ENCODE data around the gene KCND3. TPM values are rescaled to one million over a fixed set of nuclear protein-coding genes. Genes with fewer than 3 reads are reported as not detected.

Gene KCND3
- polyA plus RNA-seq, 1 donor: 2.1 TPM

DNA sequence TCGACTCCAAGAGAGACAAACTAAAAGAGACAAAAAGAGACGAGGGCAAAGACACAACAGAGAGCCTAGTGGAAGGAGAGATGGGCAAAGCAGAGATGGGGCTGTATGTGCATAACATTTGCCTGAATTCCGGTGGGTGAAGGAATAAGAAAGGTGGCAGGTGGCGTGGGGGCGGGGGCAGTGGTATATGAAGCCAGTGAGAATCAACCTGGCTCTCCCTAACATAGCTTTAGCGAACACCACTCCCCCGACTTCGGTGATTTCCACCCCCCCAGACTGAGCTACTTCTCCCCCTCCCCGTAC lies 251.4 kb downstream of the KCND3 start:
- DNase-seq: no peak

DNA sequence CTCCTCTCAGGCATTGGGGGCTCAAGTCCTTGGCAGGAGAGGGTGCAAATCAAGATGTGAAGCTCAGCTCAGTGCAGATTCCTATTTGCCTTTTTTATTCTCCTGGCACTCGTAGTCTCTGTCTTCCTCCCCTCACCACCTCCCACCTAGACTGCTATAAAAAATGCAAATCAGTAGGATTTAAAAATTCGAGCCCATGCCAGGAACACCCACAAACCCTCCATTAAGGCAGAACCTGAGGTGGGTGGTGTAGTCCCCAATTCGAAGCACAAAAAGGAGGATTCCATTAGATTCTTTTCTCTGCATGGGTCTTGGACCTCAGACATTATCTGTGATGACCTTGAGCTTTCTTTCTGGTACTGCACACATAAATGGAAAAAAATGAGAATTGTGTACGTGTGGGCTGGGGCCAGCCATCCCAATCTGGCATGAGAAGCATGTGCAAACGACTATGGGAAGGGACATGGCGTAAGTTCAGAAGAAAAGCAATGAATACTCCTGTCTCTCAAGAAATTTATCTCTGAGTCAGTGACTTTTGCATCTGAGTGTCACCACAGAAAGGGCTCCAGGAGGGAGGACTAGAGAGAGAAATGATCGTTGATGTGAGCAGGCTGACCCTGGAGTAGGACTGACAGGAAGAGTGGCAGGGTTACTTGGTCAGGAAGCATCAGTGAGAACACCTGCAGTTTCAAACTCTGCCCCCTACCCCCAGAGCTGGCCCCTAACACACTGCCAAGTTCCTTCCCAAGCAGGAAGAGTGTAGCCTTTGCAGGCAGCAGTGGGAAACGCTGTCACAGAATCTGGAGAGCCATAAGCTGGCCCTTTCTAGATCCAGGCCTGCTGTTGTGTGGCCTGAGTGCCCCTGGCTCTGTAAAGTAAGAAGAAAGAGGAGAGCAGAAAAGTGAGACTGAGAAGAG lies 252.0 kb downstream of the KCND3 start:
- no peak for DNase-seq

DNA sequence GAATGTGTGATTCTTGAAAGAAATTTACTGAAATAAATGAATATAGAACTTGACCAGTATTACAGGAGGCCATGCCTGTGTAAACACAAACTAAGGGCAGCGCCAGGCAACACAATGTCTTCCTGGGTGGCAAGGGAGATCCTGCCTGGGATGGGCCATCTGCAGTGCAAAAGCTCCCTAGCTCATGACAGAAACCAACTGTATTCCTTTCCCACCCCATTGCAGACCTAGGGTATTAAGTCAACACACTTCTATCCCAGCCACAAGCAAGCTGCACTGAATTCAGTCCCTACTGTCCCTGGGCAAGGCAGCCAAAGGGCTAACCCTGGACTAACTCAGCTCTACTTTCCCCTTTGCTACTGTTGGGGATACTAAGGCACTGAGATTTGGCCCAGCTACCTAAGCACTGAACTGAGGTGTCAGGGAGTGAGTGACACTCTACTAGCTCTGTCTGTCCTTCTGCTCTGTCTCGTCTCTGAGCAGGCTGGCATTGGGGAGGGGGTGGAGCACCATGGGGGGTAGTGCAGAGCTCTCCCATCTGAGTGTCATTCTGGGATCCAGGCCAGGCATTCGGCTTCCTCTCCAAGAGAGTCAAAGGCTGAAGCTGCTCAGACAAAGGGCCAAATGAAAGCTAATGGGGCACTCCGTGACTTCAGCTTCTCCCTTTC lies 252.8 kb downstream of the KCND3 start:
- no peak for DNase-seq

DNA sequence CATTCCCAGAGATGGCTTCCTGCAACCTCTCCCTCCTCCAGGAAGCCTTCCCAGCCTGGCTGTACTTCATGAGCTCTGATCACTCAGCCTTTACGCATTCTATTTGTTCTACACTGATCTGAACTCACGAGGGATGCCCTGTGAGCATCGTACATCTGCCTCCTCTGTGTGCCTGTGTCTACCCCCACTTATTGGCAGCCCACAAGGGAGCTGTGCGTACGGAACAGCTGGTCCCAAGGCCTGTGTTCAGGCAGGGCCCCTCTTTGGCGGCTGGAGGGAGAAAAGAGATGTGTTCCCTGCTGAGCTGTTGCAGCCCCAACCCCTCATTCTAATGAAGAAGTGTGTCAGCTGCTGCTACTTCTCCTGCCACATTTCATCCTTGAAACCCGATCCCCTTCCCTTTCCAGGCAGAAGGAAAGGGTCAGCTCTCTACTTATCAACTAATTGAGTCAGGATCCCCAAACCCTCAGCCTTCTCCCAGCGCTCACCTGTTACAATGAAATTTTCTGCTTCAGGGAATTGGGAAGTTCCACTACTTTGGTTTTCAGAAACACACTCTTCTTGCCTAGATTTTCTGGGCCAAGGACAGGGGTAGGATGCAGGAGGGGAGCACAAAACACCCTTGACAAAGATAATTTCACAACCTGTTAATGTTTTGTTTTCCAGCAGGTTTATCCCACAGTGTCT lies 253.5 kb downstream of the KCND3 start:
- DNase-seq: no peak

DNA sequence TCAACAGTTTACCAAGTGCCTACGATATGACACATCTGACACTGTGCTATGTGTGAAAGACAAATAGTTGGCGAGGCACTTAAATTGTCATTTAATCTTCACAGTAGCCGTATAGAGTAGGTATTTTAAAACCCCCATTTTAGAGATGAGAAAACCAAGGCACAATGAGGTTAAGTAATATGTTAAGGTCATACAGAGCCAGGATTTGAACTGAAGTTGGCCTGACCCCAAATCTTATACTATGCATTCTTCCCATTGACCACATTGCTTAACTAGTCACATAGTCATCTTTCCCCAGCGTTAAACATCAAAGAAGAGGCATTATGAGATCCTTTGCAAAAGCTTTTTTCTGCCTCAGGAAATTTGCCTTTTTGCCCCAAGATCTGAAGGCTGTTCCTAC lies 254.1 kb downstream of the KCND3 start:
- DNase-seq: no peak

DNA sequence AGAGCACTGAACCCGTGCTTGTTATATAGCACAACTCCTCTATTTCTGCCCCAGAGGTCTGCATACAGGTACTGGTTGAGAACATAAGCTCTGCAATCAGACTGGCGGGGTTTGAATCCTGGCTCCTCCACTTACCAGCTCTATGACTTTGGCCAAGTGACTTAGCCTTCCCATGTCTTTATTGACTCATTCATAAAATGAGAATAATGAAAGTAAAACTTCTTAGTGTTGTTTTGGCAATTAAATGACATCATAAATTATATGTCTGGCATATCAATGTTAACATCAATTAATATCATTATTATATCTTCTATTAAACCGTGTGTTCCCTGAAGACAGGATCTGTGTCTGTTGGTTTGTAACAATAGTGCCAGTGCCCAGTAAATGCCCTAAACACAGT lies 254.6 kb downstream of the KCND3 start:
- DNase-seq: no peak

DNA sequence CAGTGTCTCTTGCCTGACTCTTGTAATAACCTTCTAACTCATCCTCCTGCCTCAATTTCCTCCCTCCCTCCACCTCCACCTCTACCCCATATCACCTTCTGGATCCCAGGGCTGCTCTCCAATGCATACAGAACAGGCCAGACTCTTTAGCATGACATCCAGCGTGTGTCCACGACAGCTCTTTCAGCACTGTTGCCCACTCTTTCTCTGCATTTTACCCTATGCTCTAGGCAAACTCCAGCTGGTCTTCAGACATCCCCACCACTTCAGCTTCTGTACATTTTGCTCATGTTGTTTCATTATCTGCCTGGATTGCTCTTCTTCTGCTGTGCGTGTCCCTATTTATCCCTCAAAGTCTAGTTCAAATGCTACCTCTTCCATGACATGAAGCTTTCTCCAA lies 255.0 kb downstream of the KCND3 start:
- DNase-seq: no peak

DNA sequence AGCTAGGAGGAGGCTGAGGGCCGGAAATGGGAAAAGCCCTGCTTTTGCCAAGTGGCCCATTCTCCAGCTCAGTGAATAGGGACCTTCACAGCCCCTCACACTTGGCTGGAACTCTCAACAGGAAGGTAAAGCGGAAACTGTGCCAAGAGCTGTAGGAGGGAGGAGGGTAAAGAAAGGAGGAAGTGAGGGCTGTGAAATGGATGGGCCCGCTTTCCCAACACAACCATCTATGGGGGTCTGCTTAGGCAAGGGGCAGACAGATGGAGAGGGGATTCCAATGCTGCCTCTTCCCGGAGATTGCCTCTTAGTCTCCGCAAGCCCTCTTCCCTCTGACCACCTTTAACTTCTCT lies 255.5 kb downstream of the KCND3 start:
- no peak for DNase-seq

DNA sequence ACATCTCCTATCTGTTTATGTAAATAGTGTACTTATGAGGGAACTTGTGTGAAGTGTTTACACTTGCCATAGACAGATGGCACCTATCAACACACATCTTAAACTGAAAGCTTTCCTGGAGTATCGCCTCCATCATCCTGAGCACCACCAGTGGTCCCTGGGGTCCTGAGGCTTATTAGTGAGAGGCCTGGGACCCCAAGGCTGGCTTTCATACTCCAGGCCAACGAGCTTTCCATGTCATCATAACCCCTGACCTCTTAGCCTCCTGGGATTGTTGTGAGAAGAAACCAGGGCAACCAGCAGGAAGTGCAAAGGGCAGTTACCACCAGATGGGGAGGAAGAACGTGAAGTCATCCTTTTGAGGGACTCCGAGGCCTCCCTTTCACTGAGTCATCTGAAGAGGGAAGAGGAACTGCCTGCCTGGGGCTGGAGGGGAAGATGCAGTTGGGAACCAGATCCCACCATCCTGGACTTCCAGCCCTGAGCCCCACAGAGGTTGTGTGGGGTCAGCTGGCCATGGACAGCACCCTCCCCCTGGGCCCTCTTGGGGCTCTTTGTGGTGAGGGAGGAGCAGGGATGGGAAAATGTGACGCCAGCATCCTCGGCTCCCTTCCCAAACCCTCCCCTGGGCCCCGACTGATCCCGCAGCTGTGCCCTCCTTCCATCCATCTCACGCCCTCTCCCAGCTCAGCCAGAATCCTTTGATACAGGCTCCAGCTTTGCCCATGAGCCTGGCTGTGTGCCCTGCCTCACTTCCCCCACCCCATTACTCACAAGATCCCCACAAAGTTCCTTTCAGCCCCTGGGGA lies 256.1 kb downstream of the KCND3 start:
- DNase-seq: no peak

DNA sequence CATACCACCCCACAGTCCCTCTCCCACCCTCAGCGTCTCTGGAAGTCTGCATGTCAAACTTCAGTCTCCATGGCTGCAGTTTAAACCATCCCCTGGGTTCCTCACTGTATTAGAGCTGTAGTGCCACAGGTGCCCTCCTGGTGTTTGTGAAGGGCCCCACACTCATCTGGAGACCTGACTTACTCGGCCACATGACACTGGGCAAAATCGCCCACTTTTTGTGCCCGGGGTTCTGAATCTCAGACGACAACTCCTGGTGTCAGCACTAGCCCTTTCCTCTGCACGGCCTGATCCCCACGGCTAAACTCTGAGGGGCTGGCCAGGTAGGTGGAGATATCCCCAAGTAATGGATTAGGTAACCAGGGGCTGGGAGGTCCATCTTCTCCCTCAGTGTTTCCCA lies 256.8 kb downstream of the KCND3 start:
- no peak for DNase-seq

DNA sequence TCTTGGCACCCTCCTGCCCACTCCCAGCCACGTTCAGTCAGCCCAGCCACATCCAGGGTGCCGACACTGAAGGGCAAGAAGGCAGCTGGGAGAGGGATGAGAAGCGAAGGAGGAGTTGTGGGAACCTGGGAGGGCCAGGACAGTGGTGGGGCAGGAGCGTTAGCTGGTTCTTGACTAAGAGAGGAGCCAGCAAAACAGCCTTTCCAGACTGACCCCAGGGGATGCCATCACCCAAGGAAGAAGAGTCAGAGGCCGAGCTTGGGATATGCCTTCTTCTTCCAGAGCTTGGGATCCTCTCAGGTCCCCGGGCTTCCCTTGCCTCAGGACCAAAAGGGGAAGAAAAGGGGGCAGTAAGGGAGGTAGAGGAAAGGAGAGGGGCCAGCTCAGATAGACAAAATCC lies 257.5 kb downstream of the KCND3 start:
- no peak for DNase-seq

DNA sequence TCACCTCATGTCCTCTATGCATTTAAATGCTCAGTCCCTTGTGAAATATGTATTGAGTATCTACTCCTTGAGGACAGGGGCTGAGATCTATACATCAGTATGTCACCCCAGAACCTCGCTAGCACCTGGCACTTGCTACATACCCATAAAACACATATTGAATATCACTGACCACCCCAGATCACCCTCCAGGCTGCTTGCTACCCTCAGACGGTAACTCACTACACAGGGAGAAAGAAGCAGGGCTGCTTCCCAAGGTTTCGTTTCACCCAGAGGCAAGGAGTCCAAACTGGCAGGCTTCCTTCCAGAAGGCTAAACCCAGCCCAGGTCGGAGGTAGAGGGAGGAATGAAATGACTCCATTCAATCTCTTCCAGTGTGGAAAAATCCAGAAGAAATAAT lies 258.8 kb downstream of the KCND3 start:
- no peak for DNase-seq

DNA sequence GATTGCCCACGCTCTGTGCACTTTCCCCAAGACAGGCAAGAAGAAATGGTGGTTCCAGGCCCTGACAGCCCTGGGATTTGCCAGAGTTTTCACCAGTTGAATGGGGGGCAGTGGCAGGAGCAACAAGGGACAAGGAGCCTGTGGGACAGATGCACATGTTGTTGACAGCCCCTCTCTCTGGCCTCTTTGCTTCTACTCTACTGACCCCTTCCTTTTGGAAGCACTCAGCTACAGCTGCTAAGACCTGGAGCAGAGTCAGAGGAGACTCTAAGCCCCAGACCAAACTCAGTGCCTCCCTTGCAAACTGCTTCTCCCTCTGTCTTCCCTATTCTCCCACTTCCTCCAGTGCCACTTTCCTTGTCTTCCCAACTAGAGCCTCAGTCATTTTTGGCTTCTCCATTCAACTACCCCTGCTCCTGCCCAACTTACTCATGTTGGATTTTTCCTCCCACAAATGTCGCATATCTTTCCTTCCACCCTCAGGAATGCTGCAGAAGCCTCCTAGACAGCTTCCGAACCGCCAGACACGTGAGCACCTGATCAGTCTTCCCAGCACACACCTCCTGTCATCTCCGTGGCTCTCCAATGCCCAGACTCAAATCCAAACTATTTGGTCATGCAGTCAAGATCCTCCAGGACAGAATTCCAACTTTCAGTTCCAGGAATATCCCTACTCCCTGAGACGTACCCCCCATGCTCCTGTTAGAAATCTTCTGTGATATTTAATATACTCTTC lies 259.4 kb downstream of the KCND3 start:
- no peak for DNase-seq

DNA sequence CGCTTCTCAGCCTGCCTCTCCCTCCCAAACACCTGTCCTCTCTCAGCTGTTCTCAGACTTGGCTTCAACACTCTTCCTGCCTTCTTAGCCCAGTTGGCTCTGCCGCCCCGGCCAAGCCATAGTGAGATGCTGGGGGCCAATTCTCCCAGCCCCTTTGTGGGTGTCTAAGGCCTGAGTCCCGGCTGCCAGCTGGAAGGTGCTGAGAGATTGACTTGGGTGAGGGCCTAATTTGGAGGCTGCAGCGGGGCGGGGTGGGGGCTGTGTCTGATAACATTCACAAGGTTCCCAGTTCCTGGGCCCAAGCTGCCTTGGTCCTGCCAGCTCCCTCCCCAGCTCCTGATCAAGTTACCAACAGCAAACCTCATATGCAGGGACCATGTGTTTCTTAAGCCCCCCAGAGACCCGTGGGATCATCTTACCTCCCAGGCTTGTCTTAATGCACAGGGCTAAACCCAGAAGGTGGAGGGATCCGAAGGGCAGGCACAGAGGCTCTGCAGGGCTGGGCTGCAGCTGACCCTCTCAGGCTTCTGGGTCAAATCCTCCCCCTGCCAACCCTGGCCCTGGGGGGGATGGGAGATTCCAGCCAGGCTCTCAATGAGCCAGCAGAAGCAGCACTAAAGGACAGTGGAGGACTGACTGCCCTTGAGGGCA lies 260.1 kb downstream of the KCND3 start:
- DNase-seq: no peak

DNA sequence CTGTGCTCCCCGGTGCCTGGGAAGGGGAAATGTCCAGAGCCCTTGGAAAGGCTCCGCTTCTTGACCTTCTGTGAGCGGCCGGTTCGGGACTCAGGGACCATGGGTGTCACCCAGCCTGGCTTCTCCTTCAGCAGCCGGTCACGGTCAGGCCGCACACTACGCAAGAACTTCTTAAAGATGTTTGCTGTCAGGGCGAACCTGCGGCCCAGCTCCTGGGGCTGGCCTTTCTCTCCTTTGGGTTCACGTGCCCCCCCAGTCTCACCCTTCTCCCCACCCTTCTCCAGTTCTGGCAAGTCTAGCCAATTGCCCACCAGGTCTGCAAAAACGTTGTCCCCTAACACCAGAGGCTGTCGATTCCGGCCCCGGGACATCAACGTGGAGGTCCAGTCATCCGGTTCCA lies 262.4 kb downstream of the KCND3 start:
- no peak for DNase-seq

DNA sequence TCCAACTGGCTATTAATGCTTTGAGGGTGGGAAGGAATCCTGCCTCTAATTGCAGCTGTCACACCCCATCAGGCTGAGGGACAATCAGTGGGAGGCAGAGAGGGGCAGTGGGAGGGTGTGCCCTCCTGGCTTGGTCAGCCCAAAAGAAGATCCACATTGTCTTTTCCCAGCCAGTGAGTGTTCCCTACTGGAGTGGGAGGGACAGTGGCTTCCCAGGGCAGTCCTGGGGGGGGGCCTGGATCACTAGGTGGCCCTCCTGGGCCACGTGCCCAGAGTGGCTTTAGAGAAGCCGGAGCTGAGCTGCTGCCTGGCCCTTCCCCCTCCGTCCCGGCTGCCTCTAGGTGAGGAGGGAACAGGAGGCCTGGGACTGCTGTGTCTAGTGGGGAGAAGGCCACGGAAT lies 264.3 kb downstream of the KCND3 start:
- DNase-seq: no peak

DNA sequence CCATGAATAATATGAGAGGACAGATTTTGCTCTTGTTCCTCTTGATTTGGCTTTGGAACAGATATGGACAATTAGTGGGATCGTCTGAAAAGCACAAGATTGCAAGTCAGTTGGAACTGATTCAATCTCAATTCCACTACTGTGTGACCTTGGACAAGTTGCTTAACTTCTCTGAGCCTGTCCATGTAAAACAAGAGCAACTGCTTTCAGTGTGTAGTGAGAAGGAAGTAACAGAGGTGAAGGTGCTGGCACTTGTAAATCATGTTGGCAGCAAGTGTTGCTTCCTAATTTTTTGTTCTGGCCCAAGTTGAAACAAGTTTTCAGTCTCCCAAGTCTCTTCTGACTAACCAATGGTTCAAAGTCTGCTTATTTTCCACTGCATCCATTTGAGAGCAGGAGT lies 265.6 kb downstream of the KCND3 start:
- no peak for DNase-seq

DNA sequence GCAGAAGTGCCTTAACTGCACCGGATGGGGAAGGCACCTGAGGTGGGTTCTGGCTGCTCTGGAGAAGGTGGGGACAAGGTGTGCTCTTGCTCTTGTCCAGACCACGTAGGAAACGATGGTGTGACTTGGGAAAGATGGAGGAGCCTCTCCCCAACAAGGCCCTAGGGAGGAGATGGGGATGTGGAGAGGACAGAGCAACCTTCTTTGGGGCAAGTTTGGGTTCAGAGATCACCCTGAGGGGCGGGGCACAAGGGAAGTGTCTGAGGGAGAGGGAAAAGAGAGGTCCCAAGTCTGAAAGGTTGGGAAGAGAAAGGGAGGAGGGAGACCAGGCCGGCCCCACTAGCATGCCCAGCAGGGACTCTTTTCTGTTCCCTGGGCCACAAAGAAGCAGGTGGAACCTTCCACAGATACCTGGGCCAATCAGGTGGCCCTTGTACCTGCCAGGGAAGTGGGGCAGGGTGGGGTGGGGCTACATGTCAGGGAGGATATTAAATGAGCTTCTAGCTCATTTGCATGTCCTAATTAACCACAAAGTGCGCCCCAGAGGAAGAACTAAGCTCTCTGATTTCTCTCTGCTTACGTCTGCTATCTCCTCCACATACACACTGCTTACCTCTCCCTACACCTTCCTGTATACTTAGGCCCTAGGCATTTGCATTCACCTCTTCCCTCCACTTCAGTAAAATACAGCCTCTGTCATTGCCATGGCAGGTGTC lies 266.2 kb downstream of the KCND3 start:
- no peak for DNase-seq

DNA sequence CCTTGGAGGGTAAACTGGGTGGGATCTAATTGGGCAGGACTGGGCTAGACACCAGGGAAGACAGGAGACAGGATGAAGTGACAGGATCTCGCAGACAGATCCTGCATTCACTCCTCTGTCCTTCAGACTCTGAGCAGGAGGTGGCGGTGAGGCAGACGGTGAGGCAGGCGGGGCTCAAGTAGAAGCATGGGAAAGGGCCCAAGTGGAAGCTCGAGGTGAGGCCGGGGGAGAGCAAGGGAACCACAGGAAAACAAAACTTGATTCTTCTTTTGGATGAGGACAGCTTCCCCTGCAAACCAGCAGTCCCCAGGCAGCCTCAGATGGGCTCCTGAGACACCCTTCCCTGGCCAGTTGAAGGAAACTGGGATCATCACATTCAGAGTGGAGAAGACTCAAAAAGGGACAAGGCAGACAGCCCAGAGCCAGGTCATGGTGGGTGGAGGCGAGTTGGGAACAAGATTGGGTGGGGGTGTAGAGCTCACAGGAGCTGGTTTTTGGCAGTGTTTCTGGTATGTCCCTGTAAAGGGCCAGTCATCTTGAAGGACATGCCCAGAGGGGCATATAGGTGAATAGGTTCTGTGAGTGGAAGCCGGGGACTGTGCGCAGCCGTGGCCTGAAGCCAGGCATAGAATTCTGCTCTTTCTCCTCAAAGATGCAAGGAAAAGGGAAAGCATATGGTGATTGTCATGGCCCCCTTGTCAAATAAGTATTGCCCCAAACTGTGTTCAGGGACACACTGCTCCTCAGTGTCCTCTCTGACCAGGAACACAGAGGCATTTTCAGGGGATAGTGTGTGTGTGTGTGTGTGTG lies 268.3 kb downstream of the KCND3 start:
- no peak for DNase-seq

All from hindlimb muscle (tissue), 1 donor.